Brain microvascular endothelial cell (primary cell): ENCODE measurements around the gene TBC1D4.

ENCODE experiments used
- DNase-seq: peaks from one replicate; pipeline ENCODE4 v3.0.0-alpha.2; 2020
- H3K27ac ChIP-seq: fragments of 250-450 bp; sonication (Bioruptor Pico); 2 replicates; pipeline ENCODE4 v1.5.1; 2020; ENCODE audit warnings: mild to moderate bottlenecking, moderate library complexity
- H3K27me3 ChIP-seq: fragments of 250-450 bp; sonication (Bioruptor Pico); replicated peaks from 2 replicates; pipeline ENCODE4 v1.5.1; 2020; ENCODE audit warnings: mild to moderate bottlenecking
- H3K36me3 ChIP-seq: fragments of 250-450 bp; sonication (Bioruptor Pico); replicated peaks from 2 replicates; pipeline ENCODE4 v1.5.1; 2020; ENCODE audit warnings: mild to moderate bottlenecking
- H3K4me3 ChIP-seq: 2 replicates; pipeline ENCODE4 v1.5.1; 2011; ENCODE audit warnings: low read depth, mild to moderate bottlenecking, control low read depth, low read length, moderate library complexity
- CTCF ChIP-seq: IDR thresholded peaks from 2 replicates; pipeline ENCODE4 v1.5.1; 2011; ENCODE audit warnings: low read depth, mild to moderate bottlenecking, moderate library complexity, low read length, control low read depth, inconsistent platforms; ENCODE audit errors: missing control alignments
- in situ Hi-C: cut with HindIII; loops from 2 replicates; pipeline ENCODE4 v1.10.0; 2017; ENCODE audit warnings: low sequenced_read_pairs, low pct_ligation_motif_present

The TBC1D4 gene

GRCh38 chr13:75493156-75493555 lies 11.2 kb upstream of the TBC1D4 start:
- no peak for DNase-seq
- Histone ChIP-seq H3K4me3 (no peak overlapping the region), H3K27ac (no peak overlapping the region), H3K27me3 (no peaks in the 10 kb centered on the region), H3K36me3 (no peaks in the 10 kb centered on the region)
- in situ Hi-C loops = no loop called here
- no peak for TF ChIP-seq CTCF

GRCh38 chr13:75492389-75492788 lies 10.4 kb upstream of the TBC1D4 start:
- Histone ChIP-seq H3K36me3 (no peaks in the 10 kb centered on the region), H3K27ac (no peak overlapping the region), H3K27me3 (no peaks in the 10 kb centered on the region), H3K4me3 (no peak overlapping the region)
- DNase-seq = peak; percentile 41
- no peak for TF ChIP-seq CTCF
- in situ Hi-C loops = no loop called here

- no peak for DNase-seq
- Histone ChIP-seq H3K4me3 (no peak overlapping the region), H3K36me3 (no peaks in the 10 kb centered on the region), H3K27me3 (no peaks in the 10 kb centered on the region), H3K27ac (no peak overlapping the region)
- no peak for TF ChIP-seq CTCF
- in situ Hi-C loops = no loop called here
Measured at GRCh38 chr13:75491376-75491775, 9.4 kb upstream of the TBC1D4 start.

GRCh38 chr13:75489502-75490263 lies 7.7 kb upstream of the TBC1D4 start:
- Histone ChIP-seq H3K4me3 (no peak overlapping the region), H3K27ac (no peak overlapping the region), H3K36me3 (no peaks in the 10 kb centered on the region), H3K27me3 (no peaks in the 10 kb centered on the region)
- TF ChIP-seq CTCF = no peak
- no peak for DNase-seq
- in situ Hi-C loops = no loop called here

- no peaks in the 10 kb centered on the region for H3K27me3 ChIP-seq
- DNase-seq = no peak
- H3K4me3 ChIP-seq = no peak overlapping the region
- in situ Hi-C loops = no loop called here
- peak overlapping the region; percentile 31 for H3K27ac ChIP-seq
- TF ChIP-seq CTCF = peak; percentile 27
- H3K36me3 ChIP-seq = no peaks in the 10 kb centered on the region
Measured at GRCh38 chr13:75486146-75487062, 4.4 kb upstream of the TBC1D4 start.
